Testis (tissue), 2 donors: ENCODE data around the gene RDX.

Source experiments
- CTCF ChIP-seq, 3 experiments: fragments of 450-650 bp in 2 of 3; fragments of 200-600 bp in 1 of 3; sonication (generic) in 1 of 3; IDR thresholded peaks; one replicate each; pipeline ENCODE4 v1.5.1; 2016 to 2019; ENCODE audit warnings: antibody characterized with exemption in 3 of 3, mild to moderate bottlenecking in 2 of 3, moderate library complexity in 1 of 3
- POLR2A ChIP-seq: fragments of 450-650 bp; IDR thresholded peaks from one replicate; pipeline ENCODE4 v1.6.1; 2017; ENCODE audit warnings: antibody characterized with exemption, mild to moderate bottlenecking, moderate library complexity

- TF ChIP-seq CTCF (IDR thresholded peaks at IDR 0.05) (no peak), POLR2A (no peak)
Measured at GRCh38 chr11:110198031-110198729, 98.2 kb downstream of the RDX start.
